Stimulated activated CD8-positive, alpha-beta memory T cell treated with anti-CD3 and anti-CD28 coated beads, Interleukin-15, amount 100 ng/mL, for 48 hours (primary cell): ENCODE results near the gene ICAM5.

Experiments used
- DNase-seq, 2 donors: peaks; one replicate each; pipeline ENCODE4 v3.0.0-alpha.2; 2020; ENCODE audit warnings: low read depth in 2 of 2

The ICAM5 gene

GRCh38 chr19:10339977-10340376 lies 50.2 kb downstream of the ICAM5 start:
- no peak for DNase-seq

- no peak for DNase-seq
Observed at GRCh38 chr19:10343495-10343894, 53.7 kb downstream of the ICAM5 start.

DNA sequence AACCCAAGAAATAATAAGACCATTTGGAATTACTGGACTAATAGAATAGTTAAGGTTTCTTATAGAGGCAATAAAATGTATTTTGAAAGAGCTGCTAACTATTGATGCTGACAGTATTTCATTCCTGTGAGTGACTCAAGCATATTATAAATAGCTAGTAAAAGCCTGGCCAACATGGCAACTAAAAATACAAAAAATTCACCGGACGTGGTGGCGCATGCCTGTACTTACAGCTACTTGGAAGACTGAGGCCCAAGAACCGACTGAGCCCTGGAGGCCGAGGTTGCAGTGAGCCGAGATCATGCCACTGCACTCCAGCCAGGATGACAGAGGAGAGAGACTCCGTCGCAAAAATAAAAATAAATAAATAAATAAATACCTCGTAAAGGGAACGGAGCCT lies 55.0 kb downstream of the ICAM5 start:
- no peak for DNase-seq
